ENCODE measurements around the gene THADA. TPM values are rescaled to one million over a fixed set of nuclear protein-coding genes. Genes with fewer than 3 reads are reported as not detected.

Gene THADA
- total RNA-seq, 1 donor from 2014 or later = 22.8 TPM

DNA sequence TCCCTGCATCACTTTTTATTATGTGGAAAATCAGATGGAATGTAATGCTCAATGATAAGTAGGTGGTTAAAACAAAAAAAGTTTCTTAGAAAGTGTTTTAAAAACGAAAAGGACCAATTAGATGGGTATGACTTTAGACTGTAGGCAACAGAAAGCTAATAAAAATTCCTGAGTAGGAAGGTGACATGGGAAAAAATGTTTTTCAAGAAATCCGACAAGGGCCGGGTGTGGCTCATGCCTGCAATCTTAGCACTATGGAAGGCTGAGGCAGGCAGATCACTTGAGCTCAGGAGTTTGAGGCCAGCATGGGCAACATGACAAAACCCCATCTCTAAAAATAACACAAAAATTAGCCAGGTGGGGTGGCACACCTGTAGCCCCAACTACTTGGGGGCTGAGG lies 126.1 kb downstream of the THADA start:
- DNase-seq (ENCODE audit: low read depth in 2 of 2) = no peak

DNA sequence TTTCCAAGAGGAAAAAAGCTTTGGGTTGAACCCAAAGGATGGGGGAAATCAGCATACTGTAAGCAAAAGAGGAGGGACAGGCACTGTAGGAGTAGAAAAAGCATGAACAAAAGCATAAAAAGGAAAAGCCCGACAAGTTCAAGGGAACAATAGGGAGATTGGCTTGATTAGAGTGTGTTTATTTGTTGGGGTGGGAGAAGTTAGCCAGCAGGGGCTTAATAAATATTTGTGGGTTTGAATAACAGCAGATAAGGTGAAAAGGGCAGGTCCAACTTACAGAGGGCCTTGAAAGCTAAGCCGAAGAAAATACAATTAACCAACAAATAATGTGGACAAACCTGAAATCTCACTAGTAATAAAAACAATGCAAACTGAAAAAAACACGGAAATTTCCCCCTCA lies 126.7 kb downstream of the THADA start:
- peak; percentile 18 to 33 for DNase-seq (ENCODE audit: low read depth in 2 of 2)

- DNase-seq (ENCODE audit: low read depth in 2 of 2) = peak in 1 of 2 donors; percentile 78
Observed at GRCh38 chr2:43467891-43468290, 127.9 kb downstream of the THADA start.

- no peak for DNase-seq (ENCODE audit: low read depth in 2 of 2)
Observed at GRCh38 chr2:43465234-43465633, 130.6 kb downstream of the THADA start.

DNA sequence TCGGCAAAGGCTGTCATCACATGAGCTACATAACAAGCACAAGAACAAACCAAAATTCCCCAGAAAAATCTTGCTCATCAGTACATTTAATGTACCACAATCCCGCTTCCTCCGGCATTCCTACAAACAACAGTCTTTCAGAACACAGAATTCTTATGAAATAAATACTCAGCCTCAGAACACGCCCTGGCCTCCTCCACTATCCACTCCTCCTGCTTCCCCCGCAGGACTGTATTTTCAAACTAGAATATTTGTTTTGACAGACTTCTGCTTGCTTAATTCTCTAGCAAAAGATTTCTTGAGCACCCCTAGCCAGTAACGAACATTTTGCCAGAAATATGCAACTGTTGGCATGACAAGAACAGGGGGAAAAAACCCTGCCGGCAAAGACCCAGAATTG lies 131.2 kb downstream of the THADA start:
- no peak for DNase-seq (ENCODE audit: low read depth in 2 of 2)

GRCh38 chr2:43462866-43463641 lies 132.8 kb downstream of the THADA start:
- no peak for DNase-seq (ENCODE audit: low read depth in 2 of 2)

DNA sequence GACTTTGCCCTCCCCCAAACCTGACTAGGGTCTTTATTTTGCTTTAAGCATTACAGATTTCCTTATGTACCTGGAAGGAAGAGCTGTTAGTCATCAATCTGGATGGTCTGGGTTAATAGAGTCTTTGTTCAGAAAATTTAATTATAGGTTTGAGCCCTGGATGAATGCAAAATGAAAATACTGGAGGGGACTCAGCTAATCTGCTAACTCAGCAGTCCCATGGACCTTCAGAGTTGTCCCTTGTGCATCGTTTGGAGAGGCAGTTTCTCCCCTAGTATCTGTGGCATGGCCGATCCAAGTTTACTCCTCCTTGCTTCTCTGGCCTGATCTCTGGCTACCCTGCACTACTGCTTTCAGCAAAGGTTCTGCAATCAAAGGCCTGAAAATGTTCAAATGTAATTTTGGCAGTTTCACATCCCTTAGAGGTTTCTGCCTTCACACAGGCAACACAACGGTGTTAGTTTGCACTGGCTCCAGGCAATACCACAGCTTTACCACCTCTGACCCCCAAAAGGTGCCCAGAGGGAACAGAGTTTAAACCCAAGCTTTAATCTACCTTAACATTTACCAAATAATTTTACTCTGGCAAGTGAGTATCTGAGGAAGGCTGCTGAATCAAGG lies 134.3 kb downstream of the THADA start:
- no peak for DNase-seq (ENCODE audit: low read depth in 2 of 2)

DNA sequence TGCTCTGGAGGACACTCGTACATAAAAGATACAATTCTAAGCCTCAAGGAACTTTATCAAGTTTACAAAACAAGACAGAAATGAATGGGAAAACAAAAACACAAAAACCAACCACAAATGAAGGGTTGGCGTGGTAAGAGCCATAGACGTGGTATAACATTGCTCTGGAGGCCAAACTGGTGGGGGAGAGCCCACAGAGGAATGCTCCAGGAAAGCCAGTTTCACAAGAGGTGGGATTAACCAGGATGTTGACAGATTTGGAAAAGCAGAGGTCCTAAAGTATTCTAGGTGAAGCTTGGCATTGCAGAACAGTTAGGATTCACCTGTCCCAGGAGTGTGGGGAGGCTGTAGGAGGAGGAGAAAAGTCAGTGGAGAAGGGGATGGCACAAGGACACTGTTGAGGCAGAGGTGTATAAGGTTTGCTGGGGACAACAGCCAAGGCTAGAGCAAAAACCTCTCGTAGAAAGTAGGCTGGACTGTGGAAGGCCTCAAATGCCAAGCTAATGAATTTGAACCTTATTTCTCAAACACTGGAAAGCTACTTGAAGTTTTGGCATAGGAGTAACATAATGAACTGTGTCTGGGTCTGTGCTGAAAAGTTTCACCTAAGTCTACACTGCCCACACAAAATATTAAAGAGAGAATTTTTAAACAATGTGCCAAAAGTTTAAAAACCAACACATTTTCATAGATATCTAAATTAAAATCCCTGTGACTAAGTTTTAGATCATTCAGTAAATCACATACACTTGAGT lies 135.1 kb downstream of the THADA start:
- no peak for DNase-seq (ENCODE audit: low read depth in 2 of 2)

- no peak for DNase-seq (ENCODE audit: low read depth in 2 of 2)
Observed at GRCh38 chr2:43460174-43460546, 135.7 kb downstream of the THADA start.

- DNase-seq (ENCODE audit: low read depth in 2 of 2) = peak; percentile 46 to 47
Observed at GRCh38 chr2:43459446-43460173, 136.2 kb downstream of the THADA start.

DNA sequence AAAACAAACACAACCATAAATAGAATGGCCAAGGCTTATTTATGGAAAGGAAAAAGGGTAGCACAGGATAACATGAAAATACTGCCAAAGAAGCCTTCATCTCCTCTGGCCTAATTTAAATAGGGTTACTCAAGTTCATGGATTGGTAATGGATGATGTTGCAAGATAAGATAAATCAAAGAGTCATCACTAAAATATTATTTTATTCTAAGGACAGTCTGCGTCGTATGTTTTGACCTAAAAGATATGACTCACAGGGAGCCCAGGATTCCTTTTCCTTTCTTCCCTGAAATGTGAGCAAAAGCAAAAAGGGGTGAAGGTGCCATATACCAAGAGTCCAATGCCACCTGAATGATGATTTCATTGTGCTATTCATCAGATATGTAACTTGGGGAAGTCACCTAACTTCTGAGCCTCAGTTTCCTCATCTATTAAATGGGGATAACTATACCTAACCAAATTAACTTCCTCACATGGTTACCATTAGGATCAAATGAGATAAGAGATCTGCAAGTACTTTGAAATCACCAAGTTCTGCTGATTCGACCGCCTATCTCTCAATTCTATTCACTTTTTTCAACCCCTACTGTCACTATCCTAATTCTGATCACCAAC lies 137.7 kb downstream of the THADA start:
- DNase-seq (ENCODE audit: low read depth in 2 of 2) = peak; percentile 28 to 33

- peak; percentile 81 to 86 for DNase-seq (ENCODE audit: low read depth in 2 of 2)
Observed at GRCh38 chr2:43455731-43456642, 139.9 kb downstream of the THADA start.

DNA sequence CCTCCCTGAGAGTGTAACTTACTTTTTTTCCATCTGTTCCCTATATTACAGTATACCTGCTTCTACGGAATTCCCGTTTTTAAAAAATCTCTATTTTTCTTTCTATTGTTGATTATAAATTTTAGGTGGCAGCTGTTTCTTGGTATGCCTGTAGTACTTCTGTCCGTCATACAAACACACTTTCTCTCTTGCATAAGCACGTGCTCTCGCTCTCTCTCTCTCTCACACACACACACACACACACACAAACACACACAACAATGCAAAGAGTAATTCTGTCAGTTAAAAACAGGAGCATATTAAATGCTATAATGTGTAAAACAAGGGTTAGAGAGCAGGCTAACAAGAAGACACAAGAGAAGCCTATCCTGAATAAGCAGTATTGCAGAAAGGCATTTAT lies 140.5 kb downstream of the THADA start:
- DNase-seq (ENCODE audit: low read depth in 2 of 2) = no peak

GRCh38 chr2:43454791-43455190 lies 141.0 kb downstream of the THADA start:
- no peak for DNase-seq (ENCODE audit: low read depth in 2 of 2)

GRCh38 chr2:43453179-43454170 lies 142.4 kb downstream of the THADA start:
- no peak for DNase-seq (ENCODE audit: low read depth in 2 of 2)

DNA sequence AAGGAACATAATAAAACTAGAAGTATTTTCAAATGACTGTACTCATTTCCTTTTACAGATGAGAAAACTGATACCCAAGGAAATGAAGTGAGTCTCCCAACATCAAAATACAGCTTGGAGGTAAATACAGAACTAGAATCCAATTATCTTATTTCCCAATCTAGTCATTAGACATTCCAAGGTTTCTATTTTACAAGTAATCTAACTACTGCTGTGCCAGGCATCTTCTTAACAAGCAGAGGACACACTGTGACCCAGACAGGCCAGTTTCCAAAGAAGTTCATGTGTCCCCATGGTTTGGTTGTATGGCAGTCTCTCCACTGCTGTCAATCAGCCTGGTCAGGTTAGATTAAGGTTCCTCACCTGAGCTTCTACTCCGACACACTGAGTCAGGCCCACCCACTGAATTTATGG lies 143.5 kb downstream of the THADA start:
- DNase-seq (ENCODE audit: low read depth in 2 of 2) = peak in 1 of 2 donors; percentile 72

- peak in 1 of 2 donors; percentile 25 for DNase-seq (ENCODE audit: low read depth in 2 of 2)
Observed at GRCh38 chr2:43450617-43451016, 145.2 kb downstream of the THADA start.

- DNase-seq (ENCODE audit: low read depth in 2 of 2) = no peak
Observed at GRCh38 chr2:43448822-43449110, 147.1 kb downstream of the THADA start.
